ENCODE results near the gene RACK1. TPM values are rescaled to one million over a fixed set of nuclear protein-coding genes. Genes with fewer than 3 reads are reported as not detected.

RACK1 gene
- total and polyA plus RNA-seq, 2 donors (not counting 3 experiments of a cell fraction or from before 2014, with no cell fraction given), result 1,910 to 5,629 TPM

- Histone ChIP-seq H3K36me3 (ENCODE audit: control insufficient read depth in 2 of 2, extremely low read depth in 1 of 2, insufficient read depth in 2 of 2, low read length in 2 of 2) (no peaks in the 10 kb centered on the region), H3K9me1 (replicated peaks; ENCODE audit: control insufficient read depth, extremely low read depth, insufficient read depth, low read length) (no peaks in the 10 kb centered on the region), H3K79me2 (ENCODE audit: control insufficient read depth, insufficient read depth, low read length) (peaks cover 68% of the 10 kb centered on the region), H4K20me1 (replicated peaks; ENCODE audit: control insufficient read depth, extremely low read depth, insufficient read depth, low read length) (no peaks in the 10 kb centered on the region), H3K27me3 (ENCODE audit: control insufficient read depth in 2 of 2, insufficient read depth in 2 of 2, low read length in 2 of 2) (no peaks in the 10 kb centered on the region), H3K9ac (replicated peaks; ENCODE audit: extremely low read depth, insufficient read depth, low read length) (peak overlapping the region; percentile 22), H3K4me2 (ENCODE audit: insufficient read depth, low read length) (peak overlapping the region; percentile 32), H3K4me3 (replicated peaks in 1 of 3; ENCODE audit: insufficient read depth in 1 of 3, low read depth in 1 of 3, low read length in 3 of 3) (peak overlapping the region in 1 of 3 experiments; percentile 40), H2AFZ (ENCODE audit: low read depth, low read length) (no peak overlapping the region), H3K9me3 (replicated peaks; ENCODE audit: control insufficient read depth, insufficient read depth, low read length) (no peaks in the 10 kb centered on the region), H3K4me1 (ENCODE audit: control insufficient read depth, extremely low read depth, insufficient read depth, low read length) (peaks cover 29% of the 10 kb centered on the region), H3K27ac (ENCODE audit: insufficient read depth, low read depth, low read length) (no peak overlapping the region)
- dilution Hi-C loops (cut with MboI; ENCODE audit: extremely low pct_ligation_motif_present, low sequenced_read_pairs) (no loop called here), intact Hi-C loops (cut with micrococcal nuclease) (no loop called here)
- FAIRE-seq (no peak), DNase-seq (ENCODE audit: low read depth, low spot score) (no peak)
- POLR2A ChIA-PET, result no interaction called here
- TF ChIP-seq GATA2 (IDR thresholded peaks at IDR 0.05; ENCODE audit: insufficient read depth, insufficient read length, low read depth, low read length) (no peak), JUN (IDR thresholded peaks at IDR 0.05; ENCODE audit: borderline replicate concordance, insufficient read depth, insufficient read length, low read depth) (no peak), MAX (IDR thresholded peaks at IDR 0.05; ENCODE audit: insufficient read depth, insufficient read length) (no peak), FOS (IDR thresholded peaks at IDR 0.05; ENCODE audit: borderline replicate concordance, insufficient read depth, low read length) (no peak)
- CTCF ChIA-PET, result no interaction called here
- BruUV-seq (replicated peaks), result no TSS peak
Measured at GRCh38 chr5:181248277-181248676, 4.6 kb upstream of the RACK1 start.

GRCh38 chr5:181246276-181247049 is 2.8 kb upstream of the RACK1 start:
- peak overlapping the region; percentile 92 for H3K9ac ChIP-seq (replicated peaks; ENCODE audit: extremely low read depth, insufficient read depth, low read length)
- peak; percentile 78 for DNase-seq (ENCODE audit: low read depth, low spot score)
- H3K36me3 ChIP-seq (ENCODE audit: control insufficient read depth in 2 of 2, extremely low read depth in 1 of 2, insufficient read depth in 2 of 2, low read length in 2 of 2), result peaks cover 7% of the 10 kb centered on the region in 2 experiments
- BruUV-seq (replicated peaks), result TSS peak; percentile 14
- no peaks in the 10 kb centered on the region for H3K9me3 ChIP-seq (replicated peaks; ENCODE audit: control insufficient read depth, insufficient read depth, low read length)
- ChIA-PET POLR2A (no interaction called here), CTCF (interaction anchor here (0.7 kb wide), 1 partner anchor 24 kb away, joined by 3 read pairs; the partner anchor contains the start of gene TRIM41)
- intact Hi-C loops (cut with micrococcal nuclease) (loop anchor here (1.0 kb wide), 1 partner anchor 15 kb away; the partner anchor contains the start of gene TRIM52), dilution Hi-C loops (cut with MboI; ENCODE audit: extremely low pct_ligation_motif_present, low sequenced_read_pairs) (no loop called here)
- H3K9me1 ChIP-seq (replicated peaks; ENCODE audit: control insufficient read depth, extremely low read depth, insufficient read depth, low read length), result no peaks in the 10 kb centered on the region
- H3K4me2 ChIP-seq (ENCODE audit: insufficient read depth, low read length), result peak overlapping the region; percentile 61
- TF ChIP-seq FOS (IDR thresholded peaks at IDR 0.05; ENCODE audit: borderline replicate concordance, insufficient read depth, low read length) (no peak), MYC (IDR thresholded peaks at IDR 0.05; ENCODE audit: low read depth, low read length) (no peak), MAX (IDR thresholded peaks at IDR 0.05; ENCODE audit: insufficient read depth, insufficient read length) (peak; percentile 15), CTCF (IDR thresholded peaks at IDR 0.05; ENCODE audit: extremely low read depth in 1 of 2, insufficient read depth in 1 of 2, low read depth in 1 of 2, low read length in 2 of 2) (peak in 1 of 2 donors; percentile 10), POLR2A (IDR thresholded peaks at IDR 0.05; ENCODE audit: low read depth, low read length) (no peak), EZH2 (IDR thresholded peaks at IDR 0.05; ENCODE audit: borderline replicate concordance, low read depth, low read length, severe bottlenecking) (no peak), POLR2AphosphoS5 (IDR thresholded peaks at IDR 0.05; ENCODE audit: insufficient read depth, low read depth, low read length) (no peak), JUN (IDR thresholded peaks at IDR 0.05; ENCODE audit: borderline replicate concordance, insufficient read depth, insufficient read length, low read depth) (no peak)
- peak overlapping the region; percentile 55 for H2AFZ ChIP-seq (ENCODE audit: low read depth, low read length)
- peaks cover 70% of the 10 kb centered on the region for H3K79me2 ChIP-seq (ENCODE audit: control insufficient read depth, insufficient read depth, low read length)
- peaks cover 4% of the 10 kb centered on the region for H4K20me1 ChIP-seq (replicated peaks; ENCODE audit: control insufficient read depth, extremely low read depth, insufficient read depth, low read length)
- H3K4me1 ChIP-seq (ENCODE audit: control insufficient read depth, extremely low read depth, insufficient read depth, low read length), result peaks cover 38% of the 10 kb centered on the region
- peak overlapping the region; percentile 71 for H3K27ac ChIP-seq (ENCODE audit: insufficient read depth, low read depth, low read length)
- peak overlapping the region; percentile 61 to 75 (median 63) for H3K4me3 ChIP-seq (replicated peaks in 1 of 3; ENCODE audit: insufficient read depth in 1 of 3, low read depth in 1 of 3, low read length in 3 of 3)
- peak; percentile 83 for FAIRE-seq
- H3K27me3 ChIP-seq (ENCODE audit: control insufficient read depth in 2 of 2, insufficient read depth in 2 of 2, low read length in 2 of 2), result no peaks in the 10 kb centered on the region

Data from endothelial cell of umbilical vein (primary cell).